Glomerular visceral epithelial cell (primary cell): ENCODE results near the gene RPS27A.
A peak's percentile ranks its signal among the peaks of the same experiment; 100 is the strongest.
"Not testable (repeated sequence)": the region's sequence is repeated elsewhere in the genome, so short reads cannot be mapped to it uniquely, and the experiment has no call there.

ENCODE experiments used
- DNase-seq: peaks from one replicate; pipeline ENCODE4 v3.0.0-alpha.2; 2016; ENCODE audit errors: extremely low spot score

Gene RPS27A

GRCh38 chr2:55239656-55240222, 7.3 kb downstream of the RPS27A start:
- no peak for DNase-seq

- not testable (repeated sequence) for DNase-seq
Observed at GRCh38 chr2:55241582-55241981, 9.1 kb downstream of the RPS27A start.

DNA sequence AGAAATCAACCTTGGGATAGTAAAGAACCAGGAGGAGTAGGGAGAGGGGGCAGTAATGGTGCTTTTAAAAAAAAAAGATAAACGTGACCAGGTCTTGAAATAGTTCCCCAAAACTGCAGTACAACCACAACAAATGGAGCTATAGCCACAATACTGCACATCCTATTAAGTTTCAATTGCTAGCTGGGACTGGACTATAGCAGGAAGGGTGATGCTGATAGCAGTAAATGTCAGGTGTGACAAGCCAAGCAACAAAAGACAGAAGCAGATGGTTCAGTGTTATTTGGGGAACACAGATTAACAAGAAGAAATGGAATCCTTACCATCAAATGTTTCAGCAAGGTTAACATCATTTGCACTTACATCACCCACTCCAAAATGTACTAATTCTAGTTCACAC, 10.1 kb downstream of the RPS27A start:
- DNase-seq: no peak

DNA sequence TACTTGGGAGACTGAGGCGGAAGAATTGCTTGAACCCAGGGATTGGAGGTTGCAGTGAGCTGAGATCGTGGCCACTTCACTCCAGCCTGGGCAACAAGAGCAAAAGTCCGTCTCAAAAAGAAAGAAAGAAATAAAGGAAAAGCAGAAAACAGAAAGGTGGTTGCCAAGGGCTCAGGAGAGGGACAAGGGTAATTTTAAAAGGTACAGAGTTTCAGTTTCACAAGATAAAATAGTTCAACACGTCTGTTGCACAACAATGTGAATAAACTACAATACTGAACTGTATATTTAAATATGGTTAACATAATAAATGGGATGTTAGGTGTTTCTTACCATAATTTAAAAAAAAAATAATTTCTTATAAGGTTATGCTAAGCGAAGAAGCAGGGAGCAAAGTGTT, 12.9 kb downstream of the RPS27A start:
- no peak for DNase-seq

GRCh38 chr2:55247025-55247424, 14.5 kb downstream of the RPS27A start:
- no peak for DNase-seq

DNA sequence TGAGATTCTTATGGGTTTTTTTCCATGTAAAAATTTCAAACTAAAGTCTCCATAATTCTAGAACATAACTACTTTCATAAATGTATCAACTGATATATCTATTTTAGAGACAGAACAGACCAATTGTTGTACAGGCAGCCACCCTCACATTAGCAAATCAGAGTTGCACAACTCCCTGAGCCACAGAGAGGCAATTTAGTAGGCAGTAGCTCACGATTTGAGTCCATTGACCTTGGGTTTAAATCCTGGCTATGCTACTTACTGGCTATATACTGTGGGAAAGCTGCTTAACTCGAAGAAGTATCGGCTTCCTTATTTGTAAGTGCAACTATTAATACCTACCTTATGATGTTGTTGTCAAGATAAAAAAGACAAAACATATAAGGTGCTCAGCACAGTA, 20.3 kb downstream of the RPS27A start:
- DNase-seq: no peak

- not testable (repeated sequence) for DNase-seq
Observed at GRCh38 chr2:55259586-55259985, 27.1 kb downstream of the RPS27A start.

GRCh38 chr2:55268288-55268906, 35.9 kb downstream of the RPS27A start:
- no peak for DNase-seq

GRCh38 chr2:55268907-55269644, 36.6 kb downstream of the RPS27A start, which contains the start of gene MTIF2:
Gene MTIF2, minus strand, starts transcription at chr2:55269231. Its CDS starts 5,373 bp downstream, at chr2:55263858.
- DNase-seq: peak; percentile 93

DNA sequence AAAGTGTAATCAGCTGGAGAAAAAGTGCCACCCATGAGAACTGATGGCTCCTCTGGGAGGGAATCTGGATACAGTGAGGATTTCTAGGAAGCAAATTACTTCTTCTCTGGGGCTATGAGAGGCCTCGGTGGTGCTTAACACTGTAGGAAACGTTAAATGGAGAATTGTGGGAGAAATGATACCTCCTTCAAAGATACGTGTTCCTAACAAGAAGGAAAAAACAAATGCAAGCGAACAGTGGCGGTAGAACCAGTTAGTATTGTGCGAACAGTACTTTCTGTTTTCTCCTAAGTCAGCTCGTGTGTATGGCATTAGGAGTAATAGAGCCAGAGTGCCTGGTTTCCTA, 37.1 kb downstream of the RPS27A start:
- peak; percentile 2 for DNase-seq

DNA sequence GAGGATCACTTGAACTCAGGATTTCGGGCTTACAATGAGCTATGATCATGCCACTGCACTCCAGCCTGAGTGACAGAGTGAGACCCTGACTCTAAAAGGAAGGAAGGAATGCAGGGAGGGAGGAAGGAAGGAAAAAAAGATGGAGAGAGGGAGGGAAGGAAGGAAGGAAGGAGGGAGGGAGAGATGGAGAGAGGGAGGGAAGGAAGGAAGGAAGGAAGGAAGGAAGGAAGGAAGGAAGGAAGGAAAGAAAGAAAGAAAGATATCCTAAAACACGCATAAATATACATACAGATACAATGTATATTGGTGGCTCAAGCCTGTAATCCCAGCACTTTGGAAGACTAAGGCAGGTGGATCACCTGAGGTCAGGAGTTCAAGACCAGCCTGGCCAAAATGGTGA, 41.9 kb downstream of the RPS27A start:
- DNase-seq: not testable (repeated sequence)

GRCh38 chr2:55277310-55277709, 44.8 kb downstream of the RPS27A start:
- no peak for DNase-seq

GRCh38 chr2:55279214-55279835, 46.8 kb downstream of the RPS27A start:
- not testable (repeated sequence) for DNase-seq

DNA sequence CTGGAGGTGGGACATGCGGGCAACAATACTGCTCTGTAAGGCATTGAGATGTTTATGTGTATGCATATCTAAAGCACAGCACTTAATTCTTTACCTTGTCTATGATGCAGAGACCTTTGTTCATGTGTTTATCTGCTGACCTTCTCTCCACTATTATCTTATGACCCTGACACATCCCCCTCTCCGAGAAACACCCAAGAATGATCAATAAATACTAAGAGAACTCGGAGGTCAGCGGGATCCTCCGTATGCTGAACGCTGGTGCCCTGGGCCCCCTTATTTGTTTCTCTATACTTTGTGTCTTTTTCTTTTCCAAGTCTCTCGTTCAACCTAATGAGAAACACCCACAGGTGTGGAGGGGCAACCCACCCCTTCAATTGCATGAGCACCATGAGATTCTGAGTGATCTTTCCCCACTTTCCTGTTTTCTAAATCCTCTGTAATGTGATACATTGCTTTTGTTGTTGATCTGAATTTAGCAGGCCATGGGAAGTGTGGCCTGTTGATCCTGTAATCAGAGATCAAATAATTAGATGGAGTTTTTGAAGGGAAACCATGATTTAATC, 47.5 kb downstream of the RPS27A start:
- DNase-seq: not testable (repeated sequence)

GRCh38 chr2:55280851-55281546, 48.5 kb downstream of the RPS27A start:
- DNase-seq: not testable (repeated sequence)

DNA sequence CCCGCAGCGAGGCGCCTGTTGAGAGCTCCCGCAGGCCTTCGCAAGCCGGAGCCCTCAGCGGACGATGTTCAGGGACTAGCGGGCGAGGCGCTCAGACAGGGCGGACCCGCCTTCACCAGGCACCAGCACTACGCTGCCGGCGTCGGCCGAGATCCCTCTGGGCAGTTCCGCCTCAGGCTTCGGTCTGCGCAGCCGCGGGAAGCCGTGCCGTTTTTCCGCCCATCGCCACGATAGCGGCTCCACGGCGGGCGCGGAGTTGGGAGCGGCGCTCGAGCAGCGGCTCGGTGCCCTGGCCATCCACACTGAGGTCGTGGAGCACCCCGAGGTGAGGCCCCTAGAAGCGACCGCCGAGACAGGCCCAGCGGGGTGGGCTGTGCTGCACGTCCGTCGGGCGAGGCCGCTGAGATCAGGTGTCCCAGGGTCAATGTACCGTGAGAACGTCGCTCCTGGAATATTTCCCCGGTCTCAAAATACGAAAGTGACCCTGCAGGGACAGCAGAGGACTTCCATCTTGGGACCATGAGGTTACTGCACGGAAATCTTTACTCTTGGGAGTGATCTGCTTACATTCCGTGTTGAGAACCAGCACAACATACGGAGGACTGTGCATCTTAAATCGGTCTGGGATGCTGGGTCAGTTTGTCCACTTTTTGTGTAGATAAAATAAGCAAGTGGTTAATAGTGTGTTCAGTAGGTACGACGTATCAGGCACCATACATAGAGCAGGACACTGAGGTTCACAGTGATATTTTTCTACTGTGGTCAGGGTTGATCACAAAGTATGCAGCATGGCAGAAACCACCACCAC, 49.8 kb downstream of the RPS27A start:
- peak; percentile 81 for DNase-seq

GRCh38 chr2:55283083-55283482, 50.6 kb downstream of the RPS27A start:
- no peak for DNase-seq
